Left colon (tissue), 2 donors: ENCODE results near the gene PLA2G5. TPM values are rescaled to one million over a fixed set of nuclear protein-coding genes. Genes with fewer than 3 reads are reported as not detected.
"Not testable (repeated sequence)": the region's sequence is repeated elsewhere in the genome, so short reads cannot be mapped to it uniquely, and the experiment has no call there.

Experiments
- ATAC-seq: fragments of 200-7000 bp; cut with Tn5 transposase; one replicate; pipeline ENCODE4 v1.9.1; 2020; ENCODE audit warnings: mild to moderate bottlenecking, moderate library complexity
- DNase-seq, 2 donors: peaks; one replicate each; pipeline ENCODE4 v3.0.0-alpha.2; 2020
- intact Hi-C, 2 donors: fragments of 100-400 bp; cut with DNase I in 1 of 2; cut with micrococcal nuclease in 1 of 2; formaldehyde crosslinking; loops; one replicate each; pipeline versions ENCODE4 v1.11.2 to v1.14.0; 2022; cut with DNase I, micrococcal nuclease
- long read RNA-seq: library from polyadenylated mRNA; unstranded; transcript quantifications from one replicate; pipeline ENCODE4 v2.0.0, GENCODE V29; 2021
- total RNA-seq, 2 donors: library from RNA; stranded (reverse); fragmentation: NEBNext Ultra II Directional; extraction: Animal tissue kit (Norgen Biotek cat#: 25700); gene quantifications; one replicate each; pipeline ENCODE4 v1.2.1, GENCODE V29; 2021
- donor health status: DM: no; HTN: no; CAD: no.
- donor health status: DM: yes; HTN: yes; CAD: no.

Gene PLA2G5
- 1 to 10 TPM in 1 of 2 donors, under 1 TPM in 1; 0.58 to 1.8 TPM for total RNA-seq
- long read RNA-seq = 0 reads

DNA sequence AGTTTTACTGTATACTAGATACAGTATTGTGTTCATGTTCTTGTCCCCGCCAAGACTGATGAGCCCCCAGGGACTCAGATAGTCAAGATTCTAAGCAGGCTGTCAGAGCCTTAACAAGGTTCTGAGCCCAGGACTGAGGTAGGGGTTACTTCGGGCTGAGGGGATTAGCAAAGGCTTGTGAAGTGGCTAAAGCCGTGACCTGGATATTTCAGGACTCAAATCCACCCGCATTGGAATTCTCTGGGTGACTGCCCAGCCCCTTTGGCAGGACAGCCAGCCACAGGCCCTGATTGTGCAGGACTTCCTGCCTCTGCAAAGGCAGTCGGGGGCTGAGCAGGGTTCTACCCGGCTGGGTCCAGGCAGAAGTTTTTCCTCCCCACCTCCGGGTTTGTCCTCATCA lies at the start of gene PLA2G5:
Gene PLA2G5, plus strand, starts transcription at position 321 of the 400 bp plus-strand sequence. CDS start 14,637 bp downstream, outside the sequence.
- intact Hi-C loops = no loop called here
- no peak for ATAC-seq
- DNase-seq = peak; percentile 30 to 44

DNA sequence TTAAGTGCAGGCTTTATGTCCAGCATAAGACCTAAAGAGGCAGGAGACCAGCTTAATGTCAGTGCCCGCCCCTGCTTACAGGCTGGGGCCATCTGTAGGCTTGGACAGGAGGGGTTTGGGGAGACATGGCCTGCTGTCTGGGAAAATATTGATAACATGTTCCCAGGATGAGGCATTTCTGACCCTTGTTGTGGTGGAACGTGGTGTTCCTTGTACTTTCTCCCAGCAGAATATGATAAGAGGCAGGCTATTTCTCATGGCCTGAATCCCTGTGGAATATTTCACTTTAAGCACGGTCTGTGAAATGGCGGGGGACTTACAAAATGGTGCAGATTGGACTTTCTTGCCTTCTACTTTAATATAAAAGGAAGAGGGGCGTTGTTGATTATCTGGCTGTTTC lies 41.9 kb upstream of the PLA2G5 start:
- no peak for ATAC-seq
- intact Hi-C loops = no loop called here
- no peak for DNase-seq

GRCh38 chr1:20028726-20029125 lies 41.3 kb upstream of the PLA2G5 start:
- no peak for ATAC-seq

GRCh38 chr1:20029178-20029912 lies 40.6 kb upstream of the PLA2G5 start:
- intact Hi-C loops = no loop called here
- no peak for DNase-seq
- no peak for ATAC-seq

More at GRCh38 chr1:20028726-20029125, 41.3 kb upstream of the PLA2G5 start:
- DNase-seq = no peak
- intact Hi-C loops = no loop called here

GRCh38 chr1:20030436-20031151 lies 39.4 kb upstream of the PLA2G5 start:
- intact Hi-C loops, DNase-seq, ATAC-seq: not testable (repeated sequence)

DNA sequence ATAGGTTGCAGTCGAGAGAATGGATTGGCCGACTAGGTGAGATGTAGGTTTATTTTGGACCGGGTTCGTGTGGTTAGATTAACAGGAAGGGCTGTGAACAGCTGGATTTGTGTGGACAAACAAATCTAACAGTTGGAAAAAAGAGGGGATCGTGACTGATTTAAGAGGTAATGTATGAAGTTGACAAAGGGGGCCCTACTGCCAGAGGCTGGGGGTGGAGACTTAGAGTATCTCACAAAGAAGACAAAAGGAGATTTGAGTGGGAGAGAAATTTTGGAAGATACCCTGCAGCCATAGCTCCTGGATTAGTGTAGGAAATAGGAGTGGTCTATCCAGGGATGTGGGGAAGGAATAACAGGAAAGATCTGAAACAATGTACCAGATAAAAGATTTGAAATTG lies 38.8 kb upstream of the PLA2G5 start:
- intact Hi-C loops = no loop called here
- no peak for ATAC-seq
- DNase-seq = no peak

DNA sequence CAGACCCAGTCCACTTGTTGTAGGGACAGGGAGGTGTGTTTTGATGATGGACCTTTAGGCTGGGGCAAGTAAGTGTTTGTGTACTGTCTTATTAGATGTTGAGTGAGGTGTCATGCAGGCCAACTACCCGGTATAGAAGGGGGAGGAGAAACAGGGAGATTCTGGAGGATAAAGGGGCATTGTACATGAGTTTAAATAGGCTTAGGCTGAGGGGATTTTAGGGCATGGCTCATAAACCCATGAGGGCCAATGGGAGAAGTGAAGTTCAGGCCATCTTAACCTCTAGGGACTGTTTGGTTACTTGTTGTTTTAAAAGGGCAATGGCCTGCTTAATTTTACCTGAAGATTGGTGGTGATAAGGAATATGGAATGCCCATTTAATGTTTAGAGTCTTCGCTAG lies 38.2 kb upstream of the PLA2G5 start:
- intact Hi-C loops = no loop called here
- DNase-seq = no peak
- no peak for ATAC-seq

DNA sequence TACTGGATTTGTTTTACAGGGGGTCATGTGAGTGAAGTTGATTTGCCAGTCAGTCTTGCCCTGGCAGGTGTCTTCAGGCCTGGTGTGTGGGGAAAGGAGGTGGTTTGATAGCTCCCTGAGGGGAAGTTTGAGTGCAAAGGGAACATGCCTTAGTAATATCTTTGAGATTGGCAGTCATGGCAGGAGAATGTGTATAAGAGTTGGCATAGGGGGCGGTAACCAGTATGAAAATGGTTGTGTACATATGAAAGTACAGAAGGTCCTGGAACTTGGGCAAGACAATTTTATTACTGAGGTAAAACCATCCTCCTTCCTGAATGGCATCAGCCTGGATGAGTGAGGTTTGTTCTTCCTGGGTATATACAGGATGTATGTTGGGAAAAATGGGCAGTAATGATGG lies 37.6 kb upstream of the PLA2G5 start:
- ATAC-seq (no peak), DNase-seq (no peak)
- intact Hi-C loops = no loop called here

DNA sequence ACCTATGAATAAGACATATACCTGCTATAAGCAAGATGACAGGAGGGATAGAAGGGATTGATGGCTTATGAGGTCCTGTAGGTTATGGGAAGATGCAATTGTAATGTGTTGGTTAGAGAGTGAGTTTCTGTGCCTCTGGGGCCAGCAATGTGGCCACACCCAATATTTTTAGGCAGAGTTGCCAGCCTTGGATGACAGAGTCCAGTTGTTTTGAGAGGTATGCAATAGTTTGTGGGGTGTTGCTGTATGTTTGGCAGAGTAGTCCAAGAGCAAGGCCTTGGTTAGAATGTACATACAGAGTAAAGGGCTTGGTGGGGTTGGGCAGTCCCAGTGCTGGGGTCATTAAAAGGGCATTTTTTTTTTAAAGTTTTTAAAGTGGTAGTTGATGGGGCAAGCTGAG lies 36.6 kb upstream of the PLA2G5 start:
- DNase-seq (no peak), ATAC-seq (no peak)
- intact Hi-C loops = no loop called here

- no peak for DNase-seq
- intact Hi-C loops = no loop called here
Observed at GRCh38 chr1:20035114-20035513, 34.9 kb upstream of the PLA2G5 start.

GRCh38 chr1:20037877-20038276 lies 32.1 kb upstream of the PLA2G5 start:
- intact Hi-C loops = no loop called here
- DNase-seq = no peak
- ATAC-seq = no peak

More at GRCh38 chr1:20035114-20035513, 34.9 kb upstream of the PLA2G5 start:
- ATAC-seq = no peak

DNA sequence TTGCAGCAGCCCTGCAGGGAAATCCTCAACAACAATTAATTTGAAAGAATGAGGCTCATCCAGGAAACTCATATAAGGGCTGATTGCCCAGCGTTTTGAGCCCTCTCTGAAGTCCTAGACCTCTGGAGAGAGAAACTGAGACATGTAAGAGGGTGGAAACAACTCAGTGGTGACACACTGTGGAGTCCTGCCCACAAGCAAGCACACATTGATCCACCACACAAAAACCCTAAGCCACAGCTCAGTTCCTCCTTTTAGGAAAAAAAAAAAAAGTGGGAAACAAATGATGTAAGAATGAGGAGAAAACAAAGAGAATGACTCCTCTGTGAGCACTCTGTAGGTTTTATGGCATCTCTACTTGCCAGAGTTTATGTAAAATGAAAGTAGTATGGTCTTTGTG lies 22.9 kb upstream of the PLA2G5 start:
- intact Hi-C loops = no loop called here
- ATAC-seq = no peak
- no peak for DNase-seq

DNA sequence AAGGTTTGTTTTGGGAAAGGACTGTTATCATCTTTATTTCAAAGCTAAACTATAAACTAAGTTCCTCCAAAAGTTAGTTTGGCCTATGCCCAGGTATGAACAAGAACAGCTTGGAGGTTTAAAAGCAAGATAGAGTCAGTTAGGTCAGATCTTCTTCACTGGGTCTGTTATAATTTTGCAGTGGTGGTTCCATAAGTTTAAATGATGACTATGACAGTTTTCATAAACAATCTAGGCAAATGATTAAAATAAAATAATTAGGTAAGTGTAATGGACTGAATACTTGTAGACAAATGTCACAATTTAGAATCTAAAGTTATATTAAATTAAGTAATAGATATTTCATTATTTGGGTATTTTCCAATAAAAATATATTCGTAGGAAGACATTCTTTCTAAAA lies 21.4 kb upstream of the PLA2G5 start:
- DNase-seq = no peak
- no peak for ATAC-seq
- intact Hi-C loops = no loop called here

DNA sequence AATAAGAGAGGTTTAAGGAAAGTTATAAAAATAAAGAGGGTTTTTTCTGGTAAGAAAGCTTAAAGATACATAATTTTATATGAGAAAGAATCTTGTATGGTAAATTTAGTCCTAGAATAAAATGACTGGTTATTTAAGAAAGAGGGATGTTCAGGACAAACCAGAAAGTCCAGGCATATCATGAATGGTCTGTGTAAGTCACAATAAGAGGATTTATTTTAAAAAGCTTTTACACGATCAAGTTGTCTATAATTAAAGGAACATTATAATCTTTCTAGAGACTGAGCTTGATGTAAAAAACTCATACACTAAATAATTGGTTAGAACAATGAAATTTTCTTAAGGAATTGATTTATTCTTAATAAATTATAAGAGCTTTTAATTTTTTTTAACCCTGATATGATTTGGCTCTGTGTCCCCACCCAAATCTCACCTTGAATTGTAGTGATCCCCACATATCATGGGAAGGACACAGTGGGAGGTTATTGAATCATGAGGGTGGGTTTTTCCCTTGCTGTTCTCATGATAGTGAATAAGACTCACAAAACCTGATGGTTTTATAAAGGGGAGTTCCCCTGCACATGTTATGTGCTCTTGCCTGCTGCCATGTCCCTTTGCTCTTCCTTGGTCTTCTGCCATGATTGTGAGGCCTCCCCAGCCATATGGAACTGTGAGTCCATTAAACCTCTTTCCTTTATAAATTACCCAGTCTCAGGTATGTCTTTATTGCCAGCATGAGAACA lies 20.8 kb upstream of the PLA2G5 start:
- intact Hi-C loops, DNase-seq, ATAC-seq: not testable (repeated sequence)

- intact Hi-C loops = no loop called here
- DNase-seq = no peak
- ATAC-seq = no peak
Observed at GRCh38 chr1:20051218-20051829, 18.7 kb upstream of the PLA2G5 start.

DNA sequence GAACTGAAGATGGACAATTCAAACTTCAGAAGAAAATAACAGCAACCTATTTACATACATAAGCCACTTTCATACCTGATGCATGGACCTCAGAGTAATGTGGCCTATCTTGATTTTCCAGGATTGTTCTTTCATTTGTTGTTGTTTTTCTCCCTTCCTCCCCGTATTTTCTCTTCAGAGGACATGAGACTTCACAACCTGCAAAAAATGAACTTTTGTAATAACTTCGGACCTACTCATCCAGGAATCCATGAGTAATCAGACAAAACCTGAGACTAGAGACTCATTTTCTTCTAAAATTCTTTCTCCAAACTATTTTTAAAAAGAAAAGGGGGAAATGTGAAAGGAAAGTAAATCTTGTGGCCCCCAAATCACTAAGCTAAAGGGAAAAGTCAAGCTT lies 17.6 kb upstream of the PLA2G5 start:
- ATAC-seq (no peak), DNase-seq (no peak)
- intact Hi-C loops = no loop called here

- no peak for ATAC-seq
- no peak for DNase-seq
- intact Hi-C loops = no loop called here
Observed at GRCh38 chr1:20057886-20058420, 12.0 kb upstream of the PLA2G5 start.

GRCh38 chr1:20058531-20058930 lies 11.5 kb upstream of the PLA2G5 start:
- no peak for DNase-seq
- ATAC-seq = no peak
- intact Hi-C loops = no loop called here

DNA sequence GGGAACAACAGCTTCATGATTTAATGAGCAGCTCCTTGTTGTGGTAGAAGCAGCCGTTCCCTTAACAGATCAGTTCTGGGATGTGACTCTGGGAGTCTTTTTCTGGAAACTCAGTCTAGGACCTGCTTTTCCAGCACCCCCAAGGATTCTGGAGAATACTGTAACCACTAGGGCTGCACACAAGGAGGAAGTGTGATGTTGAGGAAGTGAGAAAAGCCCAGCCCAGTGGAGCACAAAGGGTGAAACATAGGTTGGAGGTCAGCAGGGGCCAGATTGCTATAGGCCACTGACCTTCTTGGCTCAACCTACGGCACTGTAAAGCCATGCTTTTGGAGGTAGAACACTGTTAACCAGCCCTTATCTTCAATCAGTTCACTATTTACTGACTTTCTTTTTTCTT lies 10.1 kb upstream of the PLA2G5 start:
- ATAC-seq = no peak
- intact Hi-C loops = no loop called here
- no peak for DNase-seq
